HepG2 (cell line): ENCODE measurements around the gene FNDC8. TPM values are rescaled to one million over a fixed set of nuclear protein-coding genes. Genes with fewer than 3 reads are reported as not detected.

Experiments used
- ERF ChIP-seq: IDR thresholded peaks from 2 replicates; pipeline ENCODE4 v1.6.1; 2018; ENCODE audit warnings: missing biosample characterization, missing genetic modification reagents
- FOXJ3 ChIP-seq: sonication (generic); formaldehyde crosslinking; IDR thresholded peaks from 2 replicates; pipeline ENCODE4 v1.4.0; 2020; ENCODE audit warnings: missing genetic modification reagents, mild to moderate bottlenecking, borderline replicate concordance
- HMG20B ChIP-seq: conservative IDR thresholded peaks from 2 replicates; pipeline ENCODE4 v1.6.1; 2016; ENCODE audit warnings: missing genetic modification reagents, missing compliant biosample characterization
- PPARG ChIP-seq: conservative IDR thresholded peaks from 2 replicates; pipeline ENCODE4 v1.6.1; 2016; ENCODE audit warnings: missing biosample characterization, missing genetic modification reagents
- REST ChIP-seq, 2 experiments: IDR thresholded peaks; 2 replicates each; pipeline ENCODE4 v1.6.1; 2011 to 2012; ENCODE audit warnings: low read length in 2 of 2, borderline replicate concordance in 1 of 2, low read depth in 1 of 2, mild to moderate bottlenecking in 1 of 2, moderate library complexity in 1 of 2
- RFXANK ChIP-seq: IDR thresholded peaks from 2 replicates; pipeline ENCODE4 v1.6.1; 2016
- RNF2 ChIP-seq: fragments of 450-650 bp; conservative IDR thresholded peaks from 2 replicates; pipeline ENCODE4 v1.6.1; 2016; ENCODE audit warnings: low read depth
- SOX5 ChIP-seq: IDR thresholded peaks from 2 replicates; pipeline ENCODE4 v1.6.1; 2016; ENCODE audit warnings: borderline replicate concordance
- TBL1XR1 ChIP-seq: fragments of 150-350 bp; IDR thresholded peaks from 2 replicates; pipeline ENCODE4 v1.6.1; 2014; ENCODE audit warnings: borderline replicate concordance, low read length; ENCODE audit not compliant: partially characterized antibody
- ZKSCAN8 ChIP-seq: IDR thresholded peaks from 2 replicates; pipeline ENCODE4 v1.6.1; 2016; ENCODE audit warnings: borderline replicate concordance, missing genetic modification reagents, missing compliant biosample characterization
- ZNF235 ChIP-seq: sonication (generic); formaldehyde crosslinking; IDR thresholded peaks from 2 replicates; pipeline ENCODE4 v1.8.1; 2023; ENCODE audit warnings: mild to moderate bottlenecking, missing genetic modification reagents, borderline replicate concordance
- ZNF713 ChIP-seq: sonication (generic); formaldehyde crosslinking; IDR thresholded peaks from 2 replicates; pipeline ENCODE4 v1.4.0; 2020; ENCODE audit warnings: mild to moderate bottlenecking, missing genetic modification reagents
- ZNF75D ChIP-seq: sonication (generic); formaldehyde crosslinking; IDR thresholded peaks from 2 replicates; pipeline ENCODE4 v1.8.1; 2023; ENCODE audit warnings: missing genetic modification reagents, mild to moderate bottlenecking, borderline replicate concordance
- ZNF782 ChIP-seq: sonication (generic); formaldehyde crosslinking; IDR thresholded peaks from 2 replicates; pipeline ENCODE4 v1.4.0; 2020; ENCODE audit warnings: missing genetic modification reagents, mild to moderate bottlenecking, borderline replicate concordance
- ZNF788 ChIP-seq: sonication (generic); formaldehyde crosslinking; IDR thresholded peaks from 2 replicates; pipeline ENCODE4 v1.5.0; 2020; ENCODE audit warnings: mild to moderate bottlenecking, missing genetic modification reagents, borderline replicate concordance
- polyA plus RNA-seq, 8 experiments: library from polyadenylated mRNA; depleted of rRNA in 3 of 8; stranded (reverse) in 7 of 8; unstranded in 1 of 8; fragments of >200 nt; fragmentation: Illumina TruSeq in 4 of 8; extraction: Trizol in 4 of 8; gene quantifications; 2 replicates each; pipeline versions ENCODE4 v1.2.1 to v1.2.3, GENCODE V29; 2011 to 2016; ENCODE audit warnings: low read depth in 4 of 8, missing spikeins in 1 of 8, mixed read lengths in 1 of 8; ENCODE audit not compliant: insufficient read depth in 1 of 8
- total RNA-seq, 5 experiments: library from RNA; depleted of rRNA; stranded (reverse); fragments of >200 nt; fragmentation: Illumina TruSeq; extraction: Trizol; gene quantifications; 2 replicates each; pipeline ENCODE4 v1.2.3, GENCODE V29; 2016; ENCODE audit warnings: low read depth in 1 of 5
- TF ChIP-seq, protein P1 (sequence below): sonication (generic); formaldehyde crosslinking; IDR thresholded peaks from 2 replicates; pipeline ENCODE4 v1.4.0; 2020; ENCODE audit warnings: missing genetic modification reagents
- TF ChIP-seq, protein P2 (sequence below): sonication (generic); formaldehyde crosslinking; IDR thresholded peaks from 2 replicates; pipeline ENCODE4 v1.9.0; 2021; ENCODE audit warnings: missing genetic modification reagents, borderline replicate concordance
- TF ChIP-seq, protein P3 (sequence below): sonication (generic); formaldehyde crosslinking; IDR thresholded peaks from 2 replicates; pipeline ENCODE4 v1.8.1; 2023; ENCODE audit warnings: missing genetic modification reagents, inconsistent platforms, borderline replicate concordance

The FNDC8 gene
- total and polyA plus RNA-seq, 2 of the 13 experiments (the other 11 are each of a cell fraction or from before 2014, with no cell fraction given) = not detected

DNA sequence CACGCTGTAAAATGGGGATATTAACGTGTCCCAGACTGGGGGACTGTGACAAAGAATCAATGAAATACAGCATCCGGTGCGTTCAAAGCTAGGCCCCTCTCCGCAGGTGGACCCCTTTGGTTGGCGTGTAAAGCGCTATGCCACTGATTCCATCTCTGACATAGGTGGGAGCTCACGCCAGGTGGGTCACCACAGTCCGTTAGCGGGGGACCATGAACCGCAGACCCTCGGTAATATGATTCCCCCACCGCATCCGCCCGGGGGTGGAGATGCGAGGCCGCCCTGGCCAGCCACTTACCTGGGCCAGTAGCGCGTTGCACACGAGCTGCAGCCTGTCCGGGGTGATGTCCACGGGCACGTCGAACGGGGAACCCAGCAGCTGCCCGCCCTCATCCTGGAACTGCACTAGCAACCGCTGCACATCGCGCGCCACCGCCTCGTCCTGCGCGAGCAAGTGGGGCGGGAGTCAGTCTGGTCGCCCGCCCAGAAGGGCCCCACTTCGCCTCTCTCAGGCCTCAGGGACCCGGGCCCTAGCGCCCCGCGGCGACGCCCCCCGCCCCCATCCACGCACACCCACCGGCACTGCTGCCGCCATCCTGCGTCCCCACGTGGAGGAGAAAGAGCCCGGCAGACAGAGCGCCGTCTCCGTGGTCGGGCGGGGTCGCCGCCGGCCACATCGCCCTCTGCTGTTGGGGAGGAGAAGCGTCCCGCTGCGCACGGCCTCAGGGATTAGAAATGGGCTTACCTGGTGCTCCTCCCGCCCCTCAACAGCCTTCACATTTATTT lies 20.5 kb downstream of the FNDC8 start, which contains the start of gene NLE1 (continued):
- TF ChIP-seq ZNF782 (peak; percentile 92; the same call in 1 of the 2 replicates), TBL1XR1 (peak; percentile 62), ZNF788 (CRISPR knock-in tag) (peak; percentile 97), ZNF235 (peak; percentile 89), PPARG (no peak), SOX5 (CRISPR knock-in tag) (peak; percentile 43; the same call in 1 of the 2 replicates), RNF2 (0 out of 2 replicates have a peak, but pooled peaks have one; percentile 44), HMG20B (CRISPR knock-in tag) (no peak), ZNF713 (CRISPR knock-in tag) (no peak), RFXANK (no peak), ERF (peak; percentile 71; the same call in 1 of the 2 replicates), ZNF75D (CRISPR knock-in tag) (no peak), REST (IDR thresholded peaks at IDR 0.05; ENCODE audit: borderline replicate concordance in 1 of 2, low read depth in 1 of 2, low read length in 2 of 2) (no peak), ZKSCAN8 (no peak), FOXJ3 (CRISPR knock-in tag) (no peak)
- TF ChIP-seq, protein P1, sequence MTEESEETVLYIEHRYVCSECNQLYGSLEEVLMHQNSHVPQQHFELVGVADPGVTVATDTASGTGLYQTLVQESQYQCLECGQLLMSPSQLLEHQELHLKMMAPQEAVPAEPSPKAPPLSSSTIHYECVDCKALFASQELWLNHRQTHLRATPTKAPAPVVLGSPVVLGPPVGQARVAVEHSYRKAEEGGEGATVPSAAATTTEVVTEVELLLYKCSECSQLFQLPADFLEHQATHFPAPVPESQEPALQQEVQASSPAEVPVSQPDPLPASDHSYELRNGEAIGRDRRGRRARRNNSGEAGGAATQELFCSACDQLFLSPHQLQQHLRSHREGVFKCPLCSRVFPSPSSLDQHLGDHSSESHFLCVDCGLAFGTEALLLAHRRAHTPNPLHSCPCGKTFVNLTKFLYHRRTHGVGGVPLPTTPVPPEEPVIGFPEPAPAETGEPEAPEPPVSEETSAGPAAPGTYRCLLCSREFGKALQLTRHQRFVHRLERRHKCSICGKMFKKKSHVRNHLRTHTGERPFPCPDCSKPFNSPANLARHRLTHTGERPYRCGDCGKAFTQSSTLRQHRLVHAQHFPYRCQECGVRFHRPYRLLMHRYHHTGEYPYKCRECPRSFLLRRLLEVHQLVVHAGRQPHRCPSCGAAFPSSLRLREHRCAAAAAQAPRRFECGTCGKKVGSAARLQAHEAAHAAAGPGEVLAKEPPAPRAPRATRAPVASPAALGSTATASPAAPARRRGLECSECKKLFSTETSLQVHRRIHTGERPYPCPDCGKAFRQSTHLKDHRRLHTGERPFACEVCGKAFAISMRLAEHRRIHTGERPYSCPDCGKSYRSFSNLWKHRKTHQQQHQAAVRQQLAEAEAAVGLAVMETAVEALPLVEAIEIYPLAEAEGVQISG = peak; percentile 100
- TF ChIP-seq, protein P2, sequence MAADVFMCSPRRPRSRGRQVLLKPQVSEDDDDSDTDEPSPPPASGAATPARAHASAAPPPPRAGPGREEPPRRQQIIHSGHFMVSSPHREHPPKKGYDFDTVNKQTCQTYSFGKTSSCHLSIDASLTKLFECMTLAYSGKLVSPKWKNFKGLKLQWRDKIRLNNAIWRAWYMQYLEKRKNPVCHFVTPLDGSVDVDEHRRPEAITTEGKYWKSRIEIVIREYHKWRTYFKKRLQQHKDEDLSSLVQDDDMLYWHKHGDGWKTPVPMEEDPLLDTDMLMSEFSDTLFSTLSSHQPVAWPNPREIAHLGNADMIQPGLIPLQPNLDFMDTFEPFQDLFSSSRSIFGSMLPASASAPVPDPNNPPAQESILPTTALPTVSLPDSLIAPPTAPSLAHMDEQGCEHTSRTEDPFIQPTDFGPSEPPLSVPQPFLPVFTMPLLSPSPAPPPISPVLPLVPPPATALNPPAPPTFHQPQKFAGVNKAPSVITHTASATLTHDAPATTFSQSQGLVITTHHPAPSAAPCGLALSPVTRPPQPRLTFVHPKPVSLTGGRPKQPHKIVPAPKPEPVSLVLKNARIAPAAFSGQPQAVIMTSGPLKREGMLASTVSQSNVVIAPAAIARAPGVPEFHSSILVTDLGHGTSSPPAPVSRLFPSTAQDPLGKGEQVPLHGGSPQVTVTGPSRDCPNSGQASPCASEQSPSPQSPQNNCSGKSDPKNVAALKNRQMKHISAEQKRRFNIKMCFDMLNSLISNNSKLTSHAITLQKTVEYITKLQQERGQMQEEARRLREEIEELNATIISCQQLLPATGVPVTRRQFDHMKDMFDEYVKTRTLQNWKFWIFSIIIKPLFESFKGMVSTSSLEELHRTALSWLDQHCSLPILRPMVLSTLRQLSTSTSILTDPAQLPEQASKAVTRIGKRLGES (CRISPR knock-in tag) = no peak
- TF ChIP-seq, protein P3, sequence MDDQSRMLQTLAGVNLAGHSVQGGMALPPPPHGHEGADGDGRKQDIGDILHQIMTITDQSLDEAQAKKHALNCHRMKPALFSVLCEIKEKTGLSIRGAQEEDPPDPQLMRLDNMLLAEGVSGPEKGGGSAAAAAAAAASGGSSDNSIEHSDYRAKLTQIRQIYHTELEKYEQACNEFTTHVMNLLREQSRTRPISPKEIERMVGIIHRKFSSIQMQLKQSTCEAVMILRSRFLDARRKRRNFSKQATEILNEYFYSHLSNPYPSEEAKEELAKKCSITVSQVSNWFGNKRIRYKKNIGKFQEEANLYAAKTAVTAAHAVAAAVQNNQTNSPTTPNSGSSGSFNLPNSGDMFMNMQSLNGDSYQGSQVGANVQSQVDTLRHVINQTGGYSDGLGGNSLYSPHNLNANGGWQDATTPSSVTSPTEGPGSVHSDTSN (CRISPR knock-in tag) = no peak
